Kidney (tissue), 14 donors: ENCODE data around the gene MOGAT1. TPM values are rescaled to one million over a fixed set of nuclear protein-coding genes. Genes with fewer than 3 reads are reported as not detected.

ENCODE experiments used
- DNase-seq, 5 donors: peaks; one replicate each; pipeline ENCODE4 v3.0.0-alpha.2; 2013 to 2020
- FAIRE-seq: peaks from 2 replicates; lab custom pipeline; 2012; peaks lifted over from hg19 to GRCh38; lab: Jason Lieb, UNC
- H3K27ac ChIP-seq, 2 donors: one replicate each; pipeline ENCODE4 v1.7.0; 2013; ENCODE audit warnings: low read depth in 2 of 2, low read length in 2 of 2, inconsistent platforms in 1 of 2
- H3K27me3 ChIP-seq: one replicate; pipeline ENCODE4 v1.7.1; 2013; ENCODE audit warnings: low read length, inconsistent platforms; ENCODE audit not compliant: control insufficient read depth, insufficient read depth
- H3K36me3 ChIP-seq, 3 donors: one replicate each; pipeline versions ENCODE4 v1.7.0 to v1.7.1; 2013; ENCODE audit warnings: low read length in 3 of 3, control low read depth in 1 of 3, inconsistent platforms in 1 of 3; ENCODE audit not compliant: insufficient read depth in 3 of 3, control insufficient read depth in 2 of 3
- H3K4me1 ChIP-seq, 3 donors: one replicate each; pipeline versions ENCODE4 v1.7.0 to v1.7.1; 2013; ENCODE audit warnings: low read length in 3 of 3, inconsistent platforms in 1 of 3, low read depth in 1 of 3; ENCODE audit not compliant: control insufficient read depth in 2 of 3, insufficient read depth in 2 of 3
- H3K4me3 ChIP-seq, 3 donors: one replicate each; pipeline versions ENCODE4 v1.7.0 to v1.8.1; 2013; ENCODE audit warnings: low read length in 3 of 3, control low read depth in 1 of 3, inconsistent platforms in 1 of 3
- H3K9ac ChIP-seq, 3 donors: one replicate each; pipeline versions ENCODE4 v1.7.0 to v1.7.1; 2013; ENCODE audit warnings: low read length in 3 of 3, control low read depth in 1 of 3, inconsistent platforms in 1 of 3
- H3K9me3 ChIP-seq, 3 donors: one replicate each; pipeline versions ENCODE4 v1.7.0 to v1.7.1; 2013; ENCODE audit warnings: low read length in 3 of 3, control low read depth in 1 of 3, inconsistent platforms in 1 of 3; ENCODE audit not compliant: control insufficient read depth in 2 of 3, insufficient read depth in 1 of 3
- intact Hi-C: fragments of 100-400 bp; cut with DNase I; formaldehyde crosslinking; loops from one replicate; pipeline ENCODE4 v1.11.1; 2022
- polyA plus RNA-seq: library from polyadenylated mRNA; stranded (reverse); fragments of 350-450 nt; fragmentation: Illumina TruSeq; extraction: RNeasy Lipid Tissue Mini Kit (QIAGEN cat#74804); gene quantifications from one replicate; pipeline ENCODE4 v1.2.3, GENCODE V29; 2014; ENCODE audit warnings: low read depth, low replicate concordance; ENCODE audit not compliant: insufficient read depth
- total RNA-seq: library from RNA; stranded (reverse); fragmentation: NEBNext Ultra II Directional; extraction: Animal tissue kit (Norgen Biotek cat#: 25700); gene quantifications from one replicate; pipeline ENCODE4 v1.2.1, GENCODE V29; 2021
- TF ChIP-seq, protein P1 (sequence below): IDR thresholded peaks from 3 replicates; pipeline ENCODE4 v1.5.1; 2012; ENCODE audit warnings: mild to moderate bottlenecking, moderate library complexity, borderline replicate concordance; ENCODE audit not compliant: insufficient read depth; ENCODE audit errors: extremely low read depth
- donor health status: control.
- donor health status: control.
- donor health status: control.
- donor health status: control.
- donor health status: control.
- donor health status: DM: yes; HTN: yes; CAD: no.
- donor health status: Normal renal cell carcinoma (clear cell type).

The MOGAT1 gene
- total and polyA plus RNA-seq, 2 donors from 2014 or later, result not detected

DNA sequence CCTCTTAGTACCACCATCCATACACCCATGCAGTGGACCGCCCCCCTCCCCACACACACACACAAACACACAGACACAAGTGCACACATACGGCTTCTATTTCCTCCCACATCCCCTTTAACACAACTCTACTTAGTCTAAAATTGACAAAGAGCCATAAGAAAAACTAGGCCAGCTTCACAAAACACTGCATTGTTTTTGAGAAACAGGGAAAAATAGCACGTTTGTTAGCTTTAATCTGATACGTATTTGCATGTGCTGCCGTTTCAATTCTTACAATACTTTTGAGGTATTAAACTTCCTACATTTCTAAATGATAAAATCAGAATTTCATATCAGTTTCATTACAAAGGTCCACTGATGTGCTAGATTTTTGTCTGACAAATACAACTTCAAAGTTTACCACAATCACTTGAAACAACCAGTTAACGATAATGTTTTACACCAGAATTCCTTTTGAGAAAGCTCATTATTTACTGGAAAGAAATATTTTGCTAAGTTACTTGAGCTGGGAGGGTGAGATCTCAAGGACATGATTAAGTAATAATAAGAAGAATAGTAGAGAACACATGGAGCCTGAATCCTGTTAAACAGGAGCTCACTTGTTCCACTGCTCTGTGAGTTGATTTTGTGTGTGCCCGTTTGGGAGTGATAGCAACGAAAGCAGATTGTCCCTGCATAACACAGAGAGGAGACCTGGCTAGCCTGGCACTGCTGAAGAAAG, 74.5 kb downstream of the MOGAT1 start:
- intact Hi-C loops, result no loop called here
- Histone ChIP-seq H3K27ac (no peak overlapping the region), H3K9ac (no peak overlapping the region), H3K36me3 (no peaks in the 10 kb centered on the region), H3K4me3 (no peak overlapping the region), H3K27me3 (no peaks in the 10 kb centered on the region), H3K9me3 (no peaks in the 10 kb centered on the region), H3K4me1 (no peaks in the 10 kb centered on the region)
- no peak for FAIRE-seq
- TF ChIP-seq, protein P1, sequence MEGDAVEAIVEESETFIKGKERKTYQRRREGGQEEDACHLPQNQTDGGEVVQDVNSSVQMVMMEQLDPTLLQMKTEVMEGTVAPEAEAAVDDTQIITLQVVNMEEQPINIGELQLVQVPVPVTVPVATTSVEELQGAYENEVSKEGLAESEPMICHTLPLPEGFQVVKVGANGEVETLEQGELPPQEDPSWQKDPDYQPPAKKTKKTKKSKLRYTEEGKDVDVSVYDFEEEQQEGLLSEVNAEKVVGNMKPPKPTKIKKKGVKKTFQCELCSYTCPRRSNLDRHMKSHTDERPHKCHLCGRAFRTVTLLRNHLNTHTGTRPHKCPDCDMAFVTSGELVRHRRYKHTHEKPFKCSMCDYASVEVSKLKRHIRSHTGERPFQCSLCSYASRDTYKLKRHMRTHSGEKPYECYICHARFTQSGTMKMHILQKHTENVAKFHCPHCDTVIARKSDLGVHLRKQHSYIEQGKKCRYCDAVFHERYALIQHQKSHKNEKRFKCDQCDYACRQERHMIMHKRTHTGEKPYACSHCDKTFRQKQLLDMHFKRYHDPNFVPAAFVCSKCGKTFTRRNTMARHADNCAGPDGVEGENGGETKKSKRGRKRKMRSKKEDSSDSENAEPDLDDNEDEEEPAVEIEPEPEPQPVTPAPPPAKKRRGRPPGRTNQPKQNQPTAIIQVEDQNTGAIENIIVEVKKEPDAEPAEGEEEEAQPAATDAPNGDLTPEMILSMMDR, result no peak
- no peak for DNase-seq

DNA sequence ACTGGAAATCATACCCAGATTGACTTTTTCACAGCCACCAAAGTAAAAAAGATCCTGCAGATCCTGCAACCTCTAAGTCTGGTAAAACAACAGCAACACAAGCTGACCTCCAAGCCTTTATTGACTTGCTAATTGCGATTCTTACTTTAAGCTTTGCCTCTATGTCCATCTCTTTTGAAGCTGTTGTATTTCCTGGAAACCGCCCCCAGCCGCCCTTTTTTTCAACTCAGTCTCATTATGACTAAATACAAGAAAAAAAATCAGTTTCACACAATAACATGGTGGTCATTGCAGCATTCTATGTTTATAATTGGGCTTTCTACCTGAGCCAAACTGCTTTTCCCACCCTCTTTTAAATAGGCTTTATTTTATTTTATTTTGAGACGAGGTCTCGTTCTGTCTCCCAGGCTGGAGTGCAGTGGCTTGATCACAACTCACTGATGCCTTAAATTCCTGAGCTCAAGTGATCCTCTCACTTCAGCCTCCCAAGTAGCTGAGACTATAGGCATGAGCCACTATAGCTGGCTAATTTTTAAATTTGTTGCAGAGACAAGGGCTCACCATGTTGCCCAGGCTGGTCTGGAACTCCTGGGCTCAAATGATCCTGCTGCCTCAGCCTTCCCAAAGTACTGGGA, 76.2 kb downstream of the MOGAT1 start:
- intact Hi-C loops, result no loop called here
- TF ChIP-seq, protein P1, result no peak
- FAIRE-seq (no peak), DNase-seq (no peak)
- H3K9ac ChIP-seq, result no peak overlapping the region
- no peaks in the 10 kb centered on the region for H3K4me1 ChIP-seq
- no peak overlapping the region for H3K4me3 ChIP-seq
- H3K9me3 ChIP-seq, result no peaks in the 10 kb centered on the region
- H3K27me3 ChIP-seq, result no peaks in the 10 kb centered on the region
- no peak overlapping the region for H3K27ac ChIP-seq
- H3K36me3 ChIP-seq, result no peaks in the 10 kb centered on the region

DNA sequence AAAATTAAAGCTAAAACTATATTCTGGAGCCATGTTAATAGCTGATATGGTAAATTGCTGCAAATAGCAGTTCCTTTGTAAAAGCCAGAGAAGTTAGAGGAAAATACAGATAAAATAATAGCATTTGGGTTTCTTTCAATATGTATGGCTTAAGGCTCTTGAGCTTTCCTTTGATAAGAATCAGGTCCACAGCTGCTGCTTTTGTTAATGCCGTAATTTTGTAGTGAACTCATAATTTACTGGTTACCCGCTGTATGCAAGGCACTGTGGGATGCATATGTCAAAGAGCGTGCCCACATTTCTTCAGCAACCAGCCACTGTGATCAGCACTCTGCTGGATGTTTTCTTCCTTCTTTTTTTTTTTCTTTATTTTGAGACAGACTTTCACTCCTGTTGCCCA, 79.1 kb downstream of the MOGAT1 start:
- Histone ChIP-seq H3K4me3 (no peak overlapping the region), H3K9ac (no peak overlapping the region), H3K4me1 (no peaks in the 10 kb centered on the region), H3K27ac (no peak overlapping the region), H3K36me3 (no peaks in the 10 kb centered on the region), H3K27me3 (no peaks in the 10 kb centered on the region), H3K9me3 (no peaks in the 10 kb centered on the region)
- no peak for FAIRE-seq
- TF ChIP-seq, protein P1, result no peak
- DNase-seq, result no peak
- intact Hi-C loops, result no loop called here
